GM19351 (cell line): ENCODE measurements around the gene MERTK.
"Not testable (repeated sequence)": the region's sequence is repeated elsewhere in the genome, so short reads cannot be mapped to it uniquely, and the experiment has no call there.

Experiments
- ATAC-seq: cut with Tn5 transposase; IDR thresholded peaks from one replicate; pipeline ENCODE4 v1.9.1; 2021; ENCODE audit warnings: mild to moderate bottlenecking, moderate library complexity; ENCODE audit not compliant: unreplicated experiment

MERTK gene

GRCh38 chr2:112034924-112035323 is 136.5 kb downstream of the MERTK start:
- no peak for ATAC-seq

- no peak for ATAC-seq
Measured at GRCh38 chr2:112035786-112036185, 137.4 kb downstream of the MERTK start.

DNA sequence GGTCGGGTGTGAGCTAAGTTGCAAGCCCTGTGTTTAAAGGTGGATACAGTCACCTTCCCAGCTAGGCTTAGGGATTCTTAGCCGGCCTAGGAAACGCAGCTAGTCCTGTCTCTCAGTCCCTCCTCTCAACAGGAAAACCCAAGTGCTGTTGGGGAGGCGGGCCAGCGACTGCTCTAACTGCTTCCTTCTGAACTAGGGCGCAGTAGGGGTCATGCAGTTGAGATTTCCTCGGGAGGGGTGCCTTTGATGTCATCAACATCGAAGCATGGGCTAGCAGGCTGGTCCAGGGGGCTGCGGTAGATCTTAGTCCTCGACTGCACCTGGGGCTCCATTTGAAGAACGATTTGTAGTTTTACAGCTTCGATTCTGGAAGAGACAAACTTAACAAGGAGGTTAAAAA is 141.1 kb downstream of the MERTK start:
- not testable (repeated sequence) for ATAC-seq

DNA sequence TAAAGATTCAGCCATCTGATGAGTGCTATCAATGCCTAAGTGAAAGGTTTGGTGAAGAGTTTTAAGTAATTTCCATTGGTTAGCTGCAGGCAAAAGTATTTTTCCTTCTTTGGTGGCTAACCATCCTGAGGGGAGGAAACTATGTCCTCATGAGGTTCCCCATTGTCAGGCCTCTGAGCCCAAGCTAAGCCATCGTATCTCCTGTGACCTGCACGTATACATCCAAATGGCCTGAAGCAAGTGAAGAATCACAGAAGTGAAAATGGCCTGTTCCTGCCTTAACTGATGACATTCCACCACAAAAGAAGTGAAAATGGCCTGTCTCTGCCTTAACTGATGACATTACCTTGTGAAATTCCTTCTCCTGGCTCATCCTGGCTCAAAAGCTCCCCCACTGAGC is 141.7 kb downstream of the MERTK start:
- ATAC-seq: not testable (repeated sequence)

DNA sequence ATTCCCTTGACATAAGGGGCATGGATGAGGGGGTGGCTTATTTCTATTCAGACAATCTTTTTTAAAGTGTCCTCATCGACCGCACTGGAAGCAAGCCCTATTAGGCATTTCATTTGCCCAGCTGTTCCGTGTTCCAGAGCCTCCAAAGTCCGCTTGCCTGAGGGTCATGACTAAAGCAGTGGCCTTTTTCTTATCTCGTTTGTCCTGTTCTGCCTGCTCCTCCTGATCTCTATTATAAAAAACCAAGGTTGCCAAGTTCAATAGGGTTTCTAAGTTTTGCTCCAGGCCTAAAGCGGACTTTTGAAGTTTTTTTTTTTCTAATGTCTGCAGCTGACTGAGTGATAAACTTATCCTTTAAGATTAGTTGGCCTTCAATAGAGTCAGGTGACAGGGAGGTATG is 143.1 kb downstream of the MERTK start:
- ATAC-seq: not testable (repeated sequence)

GRCh38 chr2:112045446-112046014 is 147.1 kb downstream of the MERTK start:
- no peak for ATAC-seq

DNA sequence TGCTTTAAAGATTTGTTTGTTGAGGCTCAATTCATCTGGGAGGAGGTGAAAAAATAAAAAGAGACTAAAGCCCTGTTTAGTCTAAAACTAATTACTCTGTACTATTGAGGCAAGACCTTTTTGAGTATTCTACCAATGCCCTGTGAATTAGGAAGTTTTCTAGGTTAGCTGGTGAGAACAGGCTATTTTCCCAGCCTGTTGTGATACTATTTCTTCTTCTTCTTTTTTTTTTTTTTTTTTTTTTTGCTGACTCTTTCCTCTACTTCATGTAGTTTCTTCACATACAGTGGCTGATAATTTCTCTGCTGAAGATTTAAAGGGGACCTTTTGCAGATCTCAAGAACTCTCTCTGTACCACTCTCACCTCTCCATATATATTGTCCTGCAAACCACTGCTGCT is 147.8 kb downstream of the MERTK start:
- no peak for ATAC-seq

DNA sequence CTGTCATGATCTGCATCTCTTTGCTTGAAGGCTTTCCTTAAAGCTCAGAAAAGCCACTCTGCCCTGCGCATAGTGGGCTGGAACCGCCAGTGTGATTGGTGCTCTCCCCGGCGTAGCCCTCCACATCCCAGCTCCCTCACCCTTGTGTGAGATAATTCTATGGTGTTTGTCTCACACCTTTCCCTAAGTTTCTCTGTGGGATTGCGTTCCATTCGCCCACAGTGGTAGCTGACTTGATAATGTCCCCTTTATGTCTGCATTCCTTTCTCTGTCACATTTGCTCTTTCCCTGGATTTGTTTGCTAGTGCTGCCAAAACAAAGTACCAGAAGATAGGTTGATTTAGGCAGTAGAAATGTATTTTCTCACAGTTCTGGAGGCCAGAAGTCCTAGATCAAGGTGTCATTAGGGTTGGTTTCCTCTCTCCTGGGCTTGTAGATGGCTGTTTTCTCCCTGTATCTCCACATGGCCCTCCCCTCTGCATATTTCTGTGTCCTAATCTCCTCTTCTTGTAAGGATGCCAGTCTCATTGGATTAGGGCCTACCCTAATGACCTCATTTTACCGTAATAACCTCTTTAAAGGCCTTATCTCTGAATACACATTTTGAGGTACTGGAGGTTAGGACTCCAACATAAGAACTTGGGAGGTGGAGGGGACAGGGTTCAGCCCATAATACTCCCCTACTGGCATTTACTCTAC is 149.3 kb downstream of the MERTK start:
- ATAC-seq: no peak

- ATAC-seq: no peak
Measured at GRCh38 chr2:112048236-112048592, 149.8 kb downstream of the MERTK start.

GRCh38 chr2:112048887-112049286 is 150.5 kb downstream of the MERTK start:
- peak; percentile 47 for ATAC-seq

GRCh38 chr2:112050316-112050715 is 151.9 kb downstream of the MERTK start:
- no peak for ATAC-seq

GRCh38 chr2:112053917-112054846 is 155.8 kb downstream of the MERTK start:
- peak; percentile 55 for ATAC-seq

GRCh38 chr2:112054847-112055729 is 156.7 kb downstream of the MERTK start, which contains the start of gene TMEM87B:
TSS of gene TMEM87B (plus strand) at chr2:112055269. CDS start at chr2:112055592, 323 bp downstream.
- ATAC-seq: peak; percentile 56

DNA sequence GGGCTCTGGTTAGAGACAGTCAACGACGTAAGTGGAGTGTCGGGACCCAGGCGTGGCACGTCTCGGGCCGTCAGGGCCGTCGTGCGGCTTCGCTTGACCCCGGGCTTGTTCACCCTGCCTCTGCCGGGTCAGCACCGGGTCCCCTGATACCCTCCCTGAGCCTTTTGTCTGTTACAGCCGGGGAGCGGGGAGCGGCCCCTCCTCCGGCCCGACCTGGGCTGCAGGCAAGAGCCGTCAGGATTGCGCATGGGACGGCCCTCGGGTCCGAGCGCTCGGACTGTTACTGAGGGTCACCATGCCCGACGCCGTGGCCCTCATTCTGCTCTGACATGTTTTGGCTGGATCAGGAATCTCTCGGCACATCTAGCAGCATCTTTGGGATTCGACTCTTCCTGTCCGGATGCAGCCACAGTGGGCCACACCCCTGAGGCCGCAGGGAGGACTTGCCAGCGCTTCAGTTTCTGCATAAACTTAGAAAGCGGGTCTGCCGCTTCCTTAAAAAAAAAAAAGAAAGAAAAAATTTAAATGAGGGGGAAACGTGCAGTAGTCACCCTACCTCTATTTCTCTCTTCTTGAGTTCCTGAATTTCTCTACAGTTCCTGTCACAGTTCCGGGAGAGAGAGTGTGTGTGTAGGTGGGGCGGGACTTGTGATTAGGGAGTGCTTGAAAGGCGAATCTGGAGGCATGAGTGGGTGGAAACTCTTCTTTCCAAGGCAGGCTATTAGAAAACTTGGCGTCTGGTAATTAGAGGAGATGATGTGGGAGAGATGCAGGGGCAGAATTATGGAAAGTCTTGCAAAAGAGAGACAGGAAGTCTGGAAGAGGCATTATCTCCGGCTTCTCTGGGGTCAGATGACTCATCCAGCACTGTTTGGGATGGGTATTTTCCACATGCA is 157.6 kb downstream of the MERTK start:
- no peak for ATAC-seq

- ATAC-seq: no peak
Measured at GRCh38 chr2:112056626-112056987, 158.2 kb downstream of the MERTK start.

GRCh38 chr2:112059671-112060070 is 161.3 kb downstream of the MERTK start:
- ATAC-seq: no peak

- no peak for ATAC-seq
Measured at GRCh38 chr2:112061299-112061698, 162.9 kb downstream of the MERTK start.

GRCh38 chr2:112061840-112062239 is 163.4 kb downstream of the MERTK start:
- no peak for ATAC-seq

GRCh38 chr2:112062894-112063293 is 164.5 kb downstream of the MERTK start:
- ATAC-seq: no peak

DNA sequence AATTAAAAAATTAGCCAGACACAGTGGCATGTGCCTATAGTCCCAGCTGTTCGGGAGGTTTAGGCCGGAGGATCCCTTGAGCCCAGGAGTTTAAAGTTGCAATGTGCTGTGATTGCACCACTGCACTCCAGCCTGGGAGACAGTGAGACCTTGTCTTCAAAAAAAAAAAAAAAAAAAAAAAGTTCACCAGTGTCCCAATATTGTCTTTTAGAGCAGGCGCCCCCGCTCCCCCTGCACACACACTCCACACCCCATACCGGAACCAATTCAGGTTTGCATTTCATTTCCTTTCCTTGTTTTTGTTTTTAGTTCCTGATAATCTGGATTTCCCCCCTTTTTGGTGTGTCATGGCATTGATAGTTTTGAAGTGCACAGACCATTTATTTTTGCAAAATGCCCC is 167.1 kb downstream of the MERTK start:
- ATAC-seq: no peak
